ENCODE measurements around the gene SEMA4B. TPM values are rescaled to one million over a fixed set of nuclear protein-coding genes. Genes with fewer than 3 reads are reported as not detected.

SEMA4B gene
- total RNA-seq, 4 donors from 2014 or later: 63.2 to 147 (median 91.3) TPM

- Histone ChIP-seq H3K27me3 (no peaks in the 10 kb centered on the region), H3K27ac (peak overlapping the region; percentile 78 to 93 (median 88)), H3K9me3 (no peaks in the 10 kb centered on the region), H3K4me3 (peak overlapping the region in 2 of 4 donors; percentile 3 to 24), H3K4me1 (peaks cover 3 to 69% (median 33%) of the 10 kb centered on the region in 4 donors), H3K36me3 (no peaks in the 10 kb centered on the region)
- peak; percentile 85 to 95 (median 93) for DNase-seq
- TF ChIP-seq POLR2A (IDR thresholded peaks at IDR 0.05): peak; percentile 20 to 31
- no peak for TF ChIP-seq CTCF (IDR thresholded peaks at IDR 0.05)
These were observed 10.4 kb upstream of the SEMA4B start for GRCh38 chr15:90190606-90191343.

DNA sequence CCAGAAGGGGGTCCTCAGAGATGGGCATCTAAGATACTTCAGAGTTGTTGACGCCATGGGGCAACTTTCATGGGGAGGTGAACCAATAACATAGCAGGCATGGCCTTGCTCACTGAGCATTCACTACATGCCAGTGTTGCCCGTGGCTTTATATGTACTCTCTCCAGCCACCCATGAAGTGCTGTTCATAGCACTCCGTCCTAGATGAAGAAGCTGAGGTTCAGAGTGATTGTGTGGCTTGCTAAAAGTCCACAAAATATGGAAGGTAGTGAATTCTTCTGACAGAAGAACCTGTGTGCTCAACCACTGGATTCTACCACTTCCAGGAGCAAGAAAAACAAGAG is 9.8 kb upstream of the SEMA4B start:
- DNase-seq: no peak
- peaks cover 3 to 64% (median 31%) of the 10 kb centered on the region in 4 donors for H3K4me1 ChIP-seq

DNA sequence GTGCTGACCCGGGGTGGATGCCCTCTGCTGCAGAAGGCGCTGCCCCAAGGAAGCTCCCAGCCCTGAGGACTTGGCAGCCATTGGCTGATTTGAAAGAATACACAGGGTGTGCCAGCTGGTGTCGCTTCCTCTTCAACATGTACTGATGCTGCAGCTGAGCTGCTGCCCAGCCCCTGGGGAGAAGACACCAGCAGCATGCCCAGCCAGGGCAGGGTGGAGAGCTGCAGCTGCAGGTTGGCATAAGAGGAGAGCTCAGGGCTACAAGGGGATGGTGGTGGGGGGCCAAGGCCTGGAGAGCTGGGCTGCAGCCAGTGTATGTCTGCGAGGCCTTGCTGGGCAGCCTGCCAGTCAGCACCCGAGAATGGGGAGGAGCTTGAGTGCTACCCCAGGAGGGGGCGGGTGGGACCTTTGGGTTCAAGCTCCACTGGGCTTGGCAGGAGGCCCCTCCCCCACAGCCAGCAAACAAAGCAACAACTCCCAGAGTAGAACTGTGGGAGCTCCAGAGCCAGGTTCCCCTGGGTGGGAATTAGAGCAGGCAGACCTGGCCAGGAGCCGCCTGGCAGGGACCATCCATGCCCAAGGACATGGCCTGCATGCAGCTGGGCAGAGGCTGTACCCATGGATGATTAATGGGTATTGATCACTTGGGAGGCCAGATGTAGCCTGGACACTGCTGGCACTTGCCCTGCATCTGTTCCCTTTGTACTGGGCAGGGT is 9.2 kb upstream of the SEMA4B start:
- Histone ChIP-seq H3K9me3 (no peaks in the 10 kb centered on the region), H3K27me3 (no peaks in the 10 kb centered on the region), H3K36me3 (no peaks in the 10 kb centered on the region), H3K4me3 (peak overlapping the region in 2 of 4 donors; percentile 1 to 24), H3K4me1 (peaks cover 3 to 64% (median 30%) of the 10 kb centered on the region in 4 donors), H3K27ac (peak overlapping the region; percentile 78 to 93 (median 88))
- TF ChIP-seq POLR2A (IDR thresholded peaks at IDR 0.05) (peak; percentile 6 to 60), CTCF (IDR thresholded peaks at IDR 0.05) (no peak)
- peak; percentile 89 to 94 (median 92) for DNase-seq

More for the DNA sequence above, 9.8 kb upstream of the SEMA4B start:
- Histone ChIP-seq H3K36me3 (no peaks in the 10 kb centered on the region), H3K4me3 (peak overlapping the region in 2 of 4 donors; percentile 3 to 24), H3K27ac (peak overlapping the region; percentile 78 to 93 (median 88)), H3K27me3 (no peaks in the 10 kb centered on the region), H3K9me3 (no peaks in the 10 kb centered on the region)
- no peak for TF ChIP-seq POLR2A (IDR thresholded peaks at IDR 0.05)
- TF ChIP-seq CTCF (IDR thresholded peaks at IDR 0.05): no peak

- no peaks in the 10 kb centered on the region for H3K9me3 ChIP-seq
- no peak for DNase-seq
- H3K27me3 ChIP-seq: no peaks in the 10 kb centered on the region
- TF ChIP-seq POLR2A (IDR thresholded peaks at IDR 0.05): no peak
- TF ChIP-seq CTCF (IDR thresholded peaks at IDR 0.05): no peak
- peak overlapping the region; percentile 78 to 93 (median 88) for H3K27ac ChIP-seq
- H3K4me3 ChIP-seq: no peak overlapping the region
- H3K4me1 ChIP-seq: peaks cover 3 to 58% (median 30%) of the 10 kb centered on the region in 4 donors
- no peaks in the 10 kb centered on the region for H3K36me3 ChIP-seq
These were observed 8.0 kb upstream of the SEMA4B start for GRCh38 chr15:90192961-90193786.

- Histone ChIP-seq H3K36me3 (no peaks in the 10 kb centered on the region), H3K27me3 (no peaks in the 10 kb centered on the region), H3K4me1 (peaks cover 3 to 43% (median 25%) of the 10 kb centered on the region in 4 donors), H3K4me3 (no peak overlapping the region), H3K27ac (no peak overlapping the region), H3K9me3 (no peaks in the 10 kb centered on the region)
- DNase-seq: no peak
- TF ChIP-seq POLR2A (IDR thresholded peaks at IDR 0.05): no peak
- no peak for TF ChIP-seq CTCF (IDR thresholded peaks at IDR 0.05)
These were observed 6.5 kb upstream of the SEMA4B start for GRCh38 chr15:90194655-90195054.

Data from Peyer's patch (tissue), 4 donors.